GM21786 (cell line): ENCODE data around the gene NSF.
"Not testable (repeated sequence)": the region's sequence is repeated elsewhere in the genome, so short reads cannot be mapped to it uniquely, and the experiment has no call there.

Source experiments
- ATAC-seq: cut with Tn5 transposase; IDR thresholded peaks from one replicate; pipeline ENCODE4 v1.9.1; 2021; ENCODE audit not compliant: unreplicated experiment

NSF gene

GRCh38 chr17:46751425-46751824 lies 161.0 kb downstream of the NSF start:
- ATAC-seq = no peak

DNA sequence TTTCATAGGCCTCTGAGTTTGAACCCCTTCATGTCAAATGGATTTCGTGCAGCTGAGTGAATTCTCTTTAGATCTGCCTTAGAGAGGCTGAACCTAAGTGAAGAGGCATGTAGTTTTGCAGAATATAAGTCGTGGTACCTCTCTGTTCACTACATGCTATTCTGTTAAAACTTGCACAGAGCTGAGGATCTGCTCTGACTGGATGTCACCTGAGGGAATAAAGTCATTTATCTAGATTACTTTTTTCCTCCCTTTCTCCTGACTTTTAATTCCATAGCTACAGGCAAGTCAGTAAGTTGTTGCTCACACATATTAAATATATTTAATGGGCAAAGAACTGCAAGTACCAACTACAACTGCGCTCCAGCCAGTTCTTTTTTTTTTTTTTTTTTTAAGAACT lies 163.3 kb downstream of the NSF start:
- no peak for ATAC-seq

- no peak for ATAC-seq
Observed at GRCh38 chr17:46756081-46756735, 165.7 kb downstream of the NSF start.

- no peak for ATAC-seq
Observed at GRCh38 chr17:46756861-46757260, 166.4 kb downstream of the NSF start.

- ATAC-seq = not testable (repeated sequence)
Observed at GRCh38 chr17:46757588-46757987, 167.1 kb downstream of the NSF start.

- ATAC-seq = no peak
Observed at GRCh38 chr17:46758614-46759013, 168.1 kb downstream of the NSF start.

DNA sequence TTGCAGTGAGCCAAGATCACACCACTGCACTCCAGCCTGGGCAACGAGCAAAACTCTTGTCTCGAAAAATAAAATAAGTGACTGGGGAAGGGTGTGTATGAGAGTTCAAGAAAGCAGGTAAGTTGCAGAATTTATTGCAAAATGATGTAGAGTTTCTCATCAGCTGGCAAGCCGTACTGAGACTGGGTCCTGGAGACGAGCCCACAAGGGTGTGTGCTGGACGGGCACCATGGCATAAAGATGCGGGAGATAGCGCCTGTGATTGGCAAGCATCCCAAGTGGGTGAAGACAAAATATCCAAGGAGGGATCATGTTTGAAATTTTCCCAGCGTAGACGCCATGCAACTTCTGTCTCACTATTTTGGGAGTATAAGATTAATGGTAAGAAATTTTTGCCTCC lies 168.7 kb downstream of the NSF start:
- no peak for ATAC-seq

- ATAC-seq = no peak
Observed at GRCh38 chr17:46763416-46763815, 172.9 kb downstream of the NSF start.

DNA sequence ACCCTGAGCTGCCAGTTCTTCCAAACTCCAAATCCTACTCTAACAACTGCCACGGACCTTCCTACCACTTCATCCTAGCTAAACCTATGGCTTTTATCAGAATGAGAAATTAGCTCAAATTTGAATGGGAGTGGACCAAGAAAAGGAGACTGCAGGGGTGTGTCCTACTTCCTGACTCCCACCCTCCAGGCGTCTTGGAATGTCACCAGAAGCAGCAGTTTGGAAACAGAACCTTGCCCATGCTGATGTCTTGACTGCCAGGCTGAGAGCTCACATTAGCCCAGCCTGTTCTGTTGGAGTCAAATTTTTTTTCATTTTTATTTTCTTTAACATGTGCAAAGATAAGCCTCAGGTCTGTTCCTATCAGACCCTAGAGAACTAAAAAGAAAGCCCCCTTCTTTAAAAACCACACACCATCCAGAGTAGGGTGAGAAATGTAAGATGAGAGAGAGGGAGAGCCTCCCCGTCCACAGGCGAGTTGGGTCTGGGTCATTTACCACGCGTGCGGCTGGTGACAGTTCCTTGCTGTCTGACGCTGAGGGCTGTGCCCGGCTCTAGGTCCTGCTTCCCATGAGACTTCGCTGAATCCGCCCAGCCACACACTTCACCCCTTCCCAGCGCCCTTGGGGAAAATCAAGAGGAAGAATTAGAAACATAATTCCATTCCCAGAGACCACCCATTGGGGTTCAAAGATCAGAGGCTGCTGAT lies 173.7 kb downstream of the NSF start:
- ATAC-seq = no peak

- no peak for ATAC-seq
Observed at GRCh38 chr17:46764709-46765401, 174.4 kb downstream of the NSF start.

DNA sequence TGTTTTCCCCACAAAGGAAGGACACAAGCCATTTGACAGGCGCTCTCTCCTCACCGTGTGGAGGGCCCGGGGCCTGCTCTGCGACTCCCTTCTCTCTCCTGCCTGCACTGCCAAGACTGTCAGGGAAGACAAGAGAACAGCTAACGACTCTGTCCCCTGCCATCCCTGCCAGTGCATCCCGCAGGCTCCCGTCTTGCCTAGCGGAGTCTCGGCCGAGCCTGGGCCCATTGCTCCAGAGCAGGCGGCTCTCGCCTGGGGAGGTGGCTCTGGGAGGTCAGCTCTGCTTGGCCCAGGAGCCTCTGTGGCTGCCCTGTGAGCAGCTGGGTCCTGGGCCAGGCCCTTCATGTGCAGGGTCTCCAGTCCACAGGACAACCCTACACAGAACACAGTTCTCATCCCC lies 175.0 kb downstream of the NSF start:
- no peak for ATAC-seq

GRCh38 chr17:46766493-46767491 lies 176.3 kb downstream of the NSF start:
- no peak for ATAC-seq

- ATAC-seq = no peak
Observed at GRCh38 chr17:46768540-46768870, 178.0 kb downstream of the NSF start.

DNA sequence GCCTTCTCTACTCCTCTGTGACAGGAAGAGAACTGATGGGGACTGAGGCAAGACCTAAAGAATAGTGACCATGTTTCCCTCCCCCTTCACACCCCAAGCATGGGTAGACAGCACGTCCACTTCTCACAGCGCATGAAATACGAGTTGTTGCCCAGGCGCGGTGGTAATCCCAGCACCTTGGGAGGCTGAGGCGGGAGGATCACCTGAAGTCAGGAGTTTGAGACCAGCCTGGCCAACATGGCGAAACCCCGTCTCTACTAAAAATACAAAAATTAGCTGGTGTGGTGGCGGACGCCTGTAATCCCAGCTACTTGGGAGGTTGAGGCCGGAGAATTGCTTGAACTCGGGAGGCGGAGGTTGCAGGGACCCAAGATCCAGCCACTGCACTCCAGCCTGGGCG lies 178.4 kb downstream of the NSF start:
- ATAC-seq = not testable (repeated sequence)

GRCh38 chr17:46769531-46770438 lies 179.3 kb downstream of the NSF start:
- no peak for ATAC-seq

DNA sequence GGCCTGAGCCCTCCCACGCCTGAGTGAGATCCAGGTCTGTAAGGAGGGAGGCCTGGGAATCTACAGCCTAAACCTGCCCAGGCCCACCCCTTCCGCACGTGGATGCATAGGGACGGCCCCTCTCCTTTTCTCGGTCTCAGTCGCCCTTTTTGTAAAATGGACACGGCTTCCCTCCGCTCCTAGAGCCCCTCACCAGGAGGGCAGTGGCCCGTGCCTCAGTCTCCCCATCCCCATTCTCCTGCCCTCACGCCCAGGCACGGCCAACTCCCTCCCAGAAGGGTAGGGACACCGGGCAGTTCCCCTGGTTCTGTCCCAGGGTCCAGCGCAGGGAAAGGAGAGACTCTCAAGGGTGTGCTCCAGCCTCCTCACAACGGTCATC lies 180.0 kb downstream of the NSF start:
- no peak for ATAC-seq

- no peak for ATAC-seq
Observed at GRCh38 chr17:46770818-46771560, 180.5 kb downstream of the NSF start.

- no peak for ATAC-seq
Observed at GRCh38 chr17:46771561-46772474, 181.3 kb downstream of the NSF start.
